ENCODE data around the gene SYNE4. TPM values are rescaled to one million over a fixed set of nuclear protein-coding genes. Genes with fewer than 3 reads are reported as not detected.
A peak's percentile ranks its signal among the peaks of the same experiment; 100 is the strongest.

SYNE4 gene
- total and polyA plus RNA-seq, 2 of the 13 experiments (the other 11 are each of a cell fraction or from before 2014, with no cell fraction given) = 13.7 to 23.0 TPM

GRCh38 chr19:35963514-35963913 is 45.1 kb downstream of the SYNE4 start (continued):
- peak; percentile 91 for TF ChIP-seq ZBTB43 (CRISPR knock-in tag; conservative IDR thresholded peaks at IDR 0.05)
- TF ChIP-seq SAFB2 (CRISPR knock-in tag; IDR thresholded peaks at IDR 0.05; ENCODE audit: borderline replicate concordance, low read depth) = no peak
- no peak for TF ChIP-seq MYNN (CRISPR knock-in tag; IDR thresholded peaks at IDR 0.05; ENCODE audit: low read depth)
- TF ChIP-seq IKZF1 (IDR thresholded peaks at IDR 0.05) = no peak
- TF ChIP-seq, protein P1, sequence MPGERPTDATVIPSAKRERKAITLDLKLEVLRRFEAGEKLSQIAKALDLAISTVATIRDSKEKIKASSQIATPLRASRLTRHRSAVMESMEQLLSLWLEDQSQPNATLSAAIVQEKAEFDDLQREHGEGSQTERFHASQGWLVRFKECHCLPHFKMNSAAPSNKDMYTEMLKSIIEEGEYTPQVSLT (CRISPR knock-in tag; IDR thresholded peaks at IDR 0.05; ENCODE audit: borderline replicate concordance, low read depth) = no peak
- TF ChIP-seq MATR3 (CRISPR knock-in tag; IDR thresholded peaks at IDR 0.05) = no peak
- TF ChIP-seq, protein P2, sequence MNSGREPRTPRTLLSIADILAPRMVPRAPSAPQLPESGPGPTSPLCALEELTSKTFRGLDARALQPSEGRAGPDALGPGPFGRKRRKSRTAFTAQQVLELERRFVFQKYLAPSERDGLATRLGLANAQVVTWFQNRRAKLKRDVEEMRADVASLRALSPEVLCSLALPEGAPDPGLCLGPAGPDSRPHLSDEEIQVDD (CRISPR knock-in tag; IDR thresholded peaks at IDR 0.05; ENCODE audit: borderline replicate concordance) = 0 out of 2 replicates have a peak, but pooled peaks have one; percentile 53
- no peak for TF ChIP-seq ZBTB7B (CRISPR knock-in tag; IDR thresholded peaks at IDR 0.05)
- no peak for TF ChIP-seq SNAI1 (CRISPR knock-in tag; IDR thresholded peaks at IDR 0.05; ENCODE audit: borderline replicate concordance)
- TF ChIP-seq ZNF790 (CRISPR knock-in tag; IDR thresholded peaks at IDR 0.05; ENCODE audit: borderline replicate concordance) = no peak; the same call in 1 of the 2 replicates
- peak; percentile 64; the same call in 1 of the 2 replicates for TF ChIP-seq ZNF263 (CRISPR knock-in tag; IDR thresholded peaks at IDR 0.05)
- TF ChIP-seq SIX1 (CRISPR knock-in tag; IDR thresholded peaks at IDR 0.05; ENCODE audit: borderline replicate concordance) = no peak
- peak; percentile 26; the same call in 1 of the 2 replicates for TF ChIP-seq HNF4A (CRISPR knock-in tag; IDR thresholded peaks at IDR 0.05)
- no peak for TF ChIP-seq PREB (CRISPR knock-in tag; IDR thresholded peaks at IDR 0.05)
- peak; percentile 69; the same call in 1 of the 2 replicates for TF ChIP-seq ZBTB20 (CRISPR knock-in tag; IDR thresholded peaks at IDR 0.05; ENCODE audit: borderline replicate concordance, low read depth)
- TF ChIP-seq KLF9 (CRISPR knock-in tag; IDR thresholded peaks at IDR 0.05; ENCODE audit: low read depth) = no peak
- peak; percentile 74; the same call in 1 of the 2 replicates for TF ChIP-seq ZBTB25 (CRISPR knock-in tag; IDR thresholded peaks at IDR 0.05)
- TF ChIP-seq CCAR2 (optimal IDR thresholded peaks at IDR 0.05; ENCODE audit: low read depth, low read length) = no peak
- peak; percentile 94 for TF ChIP-seq ZNF124 (CRISPR knock-in tag; IDR thresholded peaks at IDR 0.05)
- TF ChIP-seq ZNF331 (CRISPR knock-in tag; IDR thresholded peaks at IDR 0.05) = peak; percentile 89
- 0 out of 2 replicates have a peak, but pooled peaks have one; percentile 77 for TF ChIP-seq SMAD3 (CRISPR knock-in tag; IDR thresholded peaks at IDR 0.05)
- no peak for TF ChIP-seq SIN3B (IDR thresholded peaks at IDR 0.05; ENCODE audit: low read length)
- TF ChIP-seq, protein P3, sequence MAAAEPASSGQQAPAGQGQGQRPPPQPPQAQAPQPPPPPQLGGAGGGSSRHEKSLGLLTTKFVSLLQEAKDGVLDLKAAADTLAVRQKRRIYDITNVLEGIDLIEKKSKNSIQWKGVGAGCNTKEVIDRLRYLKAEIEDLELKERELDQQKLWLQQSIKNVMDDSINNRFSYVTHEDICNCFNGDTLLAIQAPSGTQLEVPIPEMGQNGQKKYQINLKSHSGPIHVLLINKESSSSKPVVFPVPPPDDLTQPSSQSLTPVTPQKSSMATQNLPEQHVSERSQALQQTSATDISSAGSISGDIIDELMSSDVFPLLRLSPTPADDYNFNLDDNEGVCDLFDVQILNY (CRISPR knock-in tag; conservative IDR thresholded peaks at IDR 0.05) = 0 out of 2 replicates have a peak, but pooled peaks have one; percentile 50
- no peak for TF ChIP-seq DMAP1 (CRISPR knock-in tag; IDR thresholded peaks at IDR 0.05)
- TF ChIP-seq MAF1 (CRISPR knock-in tag; IDR thresholded peaks at IDR 0.05; ENCODE audit: borderline replicate concordance) = peak; percentile 60; the same call in 1 of the 2 replicates
- no peak for TF ChIP-seq FIP1L1 (IDR thresholded peaks at IDR 0.05; ENCODE audit: borderline replicate concordance, insufficient read depth, low read depth, low read length)
- TF ChIP-seq, protein P4, sequence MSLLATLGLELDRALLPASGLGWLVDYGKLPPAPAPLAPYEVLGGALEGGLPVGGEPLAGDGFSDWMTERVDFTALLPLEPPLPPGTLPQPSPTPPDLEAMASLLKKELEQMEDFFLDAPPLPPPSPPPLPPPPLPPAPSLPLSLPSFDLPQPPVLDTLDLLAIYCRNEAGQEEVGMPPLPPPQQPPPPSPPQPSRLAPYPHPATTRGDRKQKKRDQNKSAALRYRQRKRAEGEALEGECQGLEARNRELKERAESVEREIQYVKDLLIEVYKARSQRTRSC (CRISPR knock-in tag; IDR thresholded peaks at IDR 0.05; ENCODE audit: low read depth) = no peak

Data from HepG2 (cell line).